AG04449 (cell line): ENCODE measurements around the gene VPS16.

Source experiments
- CTCF ChIA-PET: fragments of 350-600 bp; formaldehyde crosslinking; extraction: SDS; loops from one replicate; lab custom pipeline; 2021; ENCODE audit warnings: antibody characterized with exemption; lab: Yijun Ruan, JAX
- POLR2A ChIA-PET: fragments of 400-600, 350-600 bp; formaldehyde crosslinking; extraction: SDS; loops from one replicate; lab custom pipeline; 2020; ENCODE audit warnings: antibody characterized with exemption, inconsistent platforms; lab: Yijun Ruan, JAX
- DNase-seq: peaks from one replicate; pipeline ENCODE4 v3.0.0-alpha.2; 2010; ENCODE audit warnings: low read depth, low spot score
- H3K4me3 ChIP-seq: 2 replicates; pipeline ENCODE4 v1.5.1; 2011; ENCODE audit warnings: low read depth, mild to moderate bottlenecking, control low read depth, low read length
- CTCF ChIP-seq: IDR thresholded peaks from one replicate; pipeline ENCODE4 v1.5.1; 2011; ENCODE audit warnings: mild to moderate bottlenecking, moderate library complexity, low read length, control low read depth, inconsistent platforms; ENCODE audit not compliant: insufficient read depth; ENCODE audit errors: missing control alignments

The VPS16 gene

DNA sequence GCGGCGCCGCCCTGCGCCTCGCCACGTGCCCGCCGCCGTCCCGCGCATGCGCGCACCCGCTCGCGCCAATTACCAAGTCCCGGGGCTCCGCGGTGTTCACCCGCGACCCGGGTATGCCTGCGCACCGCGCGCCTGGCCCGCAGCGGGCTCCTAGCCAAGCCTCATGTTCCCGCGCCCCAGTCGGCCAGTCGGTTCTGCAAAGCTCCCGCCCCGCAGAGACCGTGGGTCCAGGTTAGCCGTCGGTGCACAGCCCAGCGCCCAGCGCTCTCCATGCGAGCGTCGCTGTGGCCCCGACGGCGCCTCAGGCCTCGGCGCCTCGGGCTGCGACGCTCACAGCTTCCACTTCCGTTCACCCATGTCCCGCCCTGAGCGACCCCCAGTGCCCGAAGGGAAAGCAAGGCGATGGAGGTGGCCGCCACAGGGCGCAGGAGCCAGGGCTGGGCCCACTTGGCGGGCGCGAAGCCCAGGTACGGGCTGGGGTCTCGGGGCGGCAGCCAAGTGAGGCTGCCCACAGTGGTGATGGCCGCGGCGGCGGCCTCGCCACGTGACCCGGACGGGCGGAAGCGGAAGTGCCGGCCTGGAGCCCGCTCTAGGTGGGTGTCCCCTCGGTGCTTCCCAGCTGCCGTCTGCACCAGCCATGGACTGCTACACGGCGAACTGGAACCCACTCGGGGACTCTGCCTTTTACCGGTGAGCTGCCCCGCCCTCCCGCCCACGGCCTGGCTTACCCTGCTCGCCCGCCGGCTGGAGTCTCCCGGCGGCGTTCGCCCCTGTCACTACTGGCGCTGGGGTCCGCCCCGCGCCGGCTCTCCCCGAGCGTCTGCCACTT lies at the start of gene VPS16, which contains the start of gene PCED1A:
Gene VPS16 (plus strand): TSS at position 608 of the 829 bp plus-strand sequence. CDS start 30 bp downstream, at position 638.
Gene PCED1A (minus strand): TSS at position 518 of the 829 bp plus-strand sequence. CDS start 743 bp downstream, outside the sequence.
- no peak for DNase-seq
- ChIA-PET POLR2A (interaction anchor here (0.7 to 1.2 kb wide), 4 partner anchors 8 to 171 kb away, joined by 3 to 4 read pairs (median 3); no protein-coding TSS in a partner anchor), CTCF (interaction anchor here (0.8 to 2.8 kb wide), 6 partner anchors 11 to 160 kb away, joined by 3 to 11 read pairs (median 4); no protein-coding TSS in a partner anchor)
- peak within 1 kb of the TSS; percentile 87 for H3K4me3 ChIP-seq
- TF ChIP-seq CTCF = no peak

DNA sequence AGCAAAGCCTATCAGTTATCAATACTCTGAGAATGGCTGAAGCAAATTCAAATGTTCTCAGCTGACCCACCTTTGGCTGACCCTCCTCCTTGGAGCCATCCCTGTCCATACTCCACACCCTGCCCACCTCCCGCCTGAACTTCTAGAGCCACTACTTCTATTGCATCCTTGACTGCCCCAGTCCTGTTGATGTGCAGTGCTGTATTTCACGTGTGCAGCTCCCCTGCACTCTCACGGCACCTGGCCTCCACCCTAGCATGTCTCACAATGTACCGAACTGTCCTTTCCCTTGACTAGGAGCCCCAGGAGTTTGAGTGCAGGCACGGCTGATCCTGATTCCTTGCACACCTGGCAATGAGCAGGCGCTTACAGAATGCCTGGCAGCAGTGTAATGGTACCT lies 47.1 kb upstream of the VPS16 start:
- TF ChIP-seq CTCF = no peak
- POLR2A ChIA-PET = no interaction called here
- no peak overlapping the region for H3K4me3 ChIP-seq
- CTCF ChIA-PET = interaction anchor here (0.8 to 2.2 kb wide), 2 partner anchors 18 to 41 kb away, joined by 3 to 8 read pairs; no protein-coding TSS in a partner anchor
- DNase-seq = no peak

GRCh38 chr20:2794202-2794748 lies 46.3 kb upstream of the VPS16 start:
- H3K4me3 ChIP-seq = no peak overlapping the region
- CTCF ChIA-PET = interaction anchor here (0.8 to 2.2 kb wide), 2 partner anchors 19 to 42 kb away, joined by 3 to 8 read pairs; no protein-coding TSS in a partner anchor
- POLR2A ChIA-PET = no interaction called here
- no peak for TF ChIP-seq CTCF
- no peak for DNase-seq

DNA sequence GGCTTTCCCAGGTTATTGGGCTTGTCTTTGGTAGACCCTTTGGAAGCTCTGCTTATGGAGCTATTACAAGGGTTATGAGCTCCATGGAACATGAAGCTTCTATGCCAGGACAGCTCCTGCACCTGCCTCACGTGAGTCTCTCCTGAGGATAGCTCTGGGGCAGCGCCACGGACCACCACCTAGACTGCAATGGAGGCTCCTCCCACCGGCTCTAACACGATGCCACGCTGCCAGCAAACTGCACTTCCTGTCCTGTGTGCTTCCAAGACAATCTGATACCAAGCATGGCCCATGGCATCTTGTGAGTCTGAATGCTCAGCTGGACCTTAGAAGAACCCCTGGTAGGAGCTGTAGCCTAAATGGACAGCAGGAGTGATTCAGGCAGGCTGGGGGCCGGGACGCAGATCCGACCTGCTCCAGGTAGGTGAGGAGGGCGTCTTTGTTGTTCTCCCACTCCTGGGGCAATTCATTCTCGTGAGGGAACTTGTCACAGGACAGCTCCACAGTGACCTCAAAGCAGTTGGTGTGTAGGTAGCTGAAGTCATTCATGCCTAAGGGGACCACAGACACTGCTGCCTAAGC lies 45.6 kb upstream of the VPS16 start:
- POLR2A ChIA-PET = no interaction called here
- TF ChIP-seq CTCF = no peak
- H3K4me3 ChIP-seq = no peak overlapping the region
- DNase-seq = no peak
- CTCF ChIA-PET = interaction anchor here (2.2 kb wide), 1 partner anchor 42 kb away, joined by 8 read pairs; no protein-coding TSS in a partner anchor

DNA sequence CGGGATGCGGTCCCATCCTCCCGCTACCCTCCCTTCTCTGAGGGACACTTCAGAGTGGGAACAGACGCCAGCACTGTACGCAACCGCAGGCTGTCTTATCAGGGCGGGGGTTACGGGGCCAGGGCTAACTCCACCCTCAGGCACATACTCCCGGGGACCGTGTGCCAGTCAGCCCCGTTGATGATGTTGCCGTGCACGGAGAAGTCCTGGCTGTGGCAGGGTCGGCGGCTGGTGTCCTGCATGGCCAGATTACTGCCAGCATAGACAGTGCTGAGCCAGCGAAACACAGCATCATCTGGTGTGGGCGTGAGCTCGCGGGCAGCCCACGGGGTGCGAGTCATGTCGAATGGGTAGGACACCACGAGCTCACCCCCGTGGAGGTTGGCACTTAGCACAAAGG lies 45.1 kb upstream of the VPS16 start:
- TF ChIP-seq CTCF = no peak
- H3K4me3 ChIP-seq = no peak overlapping the region
- DNase-seq = no peak
- ChIA-PET POLR2A (no interaction called here), CTCF (interaction anchor here (2.2 kb wide), 1 partner anchor 43 kb away, joined by 8 read pairs; no protein-coding TSS in a partner anchor)
